K562 (cell line): ENCODE measurements around the gene YWHAB. TPM values are rescaled to one million over a fixed set of nuclear protein-coding genes. Genes with fewer than 3 reads are reported as not detected.

Experiments
- ATAC-seq: fragments of 200-7000 bp; cut with Tn5 transposase; 3 replicates; pipeline ENCODE4 v1.9.1; 2020; ENCODE audit warnings: moderate library complexity
- BruUV-seq: library from RNA; stranded (reverse); fragments of 400-500 nt; replicated peaks from 2 replicates; lab custom pipeline; 2021; lab: Mats Ljungman, UMichigan
- CTCF ChIA-PET: fragments of 300-600 bp; formaldehyde crosslinking; extraction: SDS; loops from one replicate; lab custom pipeline; 2021; ENCODE audit warnings: low intra/inter-chr PET ratio; lab: Yijun Ruan, JAX
- POLR2A ChIA-PET: fragments of 300-600, 350-650 bp; sonication (Branson Sonifier 250); formaldehyde crosslinking; extraction: SDS; loops from one replicate; lab custom pipeline; 2021; ENCODE audit warnings: antibody characterized with exemption, inconsistent platforms; lab: Yijun Ruan, JAX
- DNase-seq, 4 experiments: peaks; one replicate each; pipeline versions ENCODE4 v3.0.0 to v3.0.0-alpha.2; 2011 to 2018; ENCODE audit warnings: low spot score in 3 of 4, mixed read lengths in 3 of 4; ENCODE audit errors: extremely low read depth in 1 of 4
- FAIRE-seq: peaks from 2 replicates; lab custom pipeline; 2011; peaks lifted over from hg19 to GRCh38; lab: Jason Lieb, UNC
- H2AFZ ChIP-seq: 2 replicates; pipeline ENCODE4 v1.6.0; 2011; ENCODE audit warnings: low read depth, low read length, control low read depth, inconsistent platforms
- H3K27ac ChIP-seq: fragments of 200-600 bp; 3 replicates; pipeline ENCODE4 v1.8.0; 2011; ENCODE audit warnings: low read depth, mild to moderate bottlenecking, control low read depth, inconsistent platforms, low read length, moderate library complexity, mixed read lengths; ENCODE audit errors: extremely low read depth
- H3K27me3 ChIP-seq, 2 experiments: fragments of 300-600 bp in 1 of 2; 2 replicates in 1 of 2; 3 replicates in 1 of 2; pipeline versions ENCODE4 v1.6.0 to v1.8.0; 2011; ENCODE audit warnings: inconsistent platforms in 2 of 2, low read length in 2 of 2, mild to moderate bottlenecking in 1 of 2, mixed read lengths in 1 of 2, moderate library complexity in 1 of 2; ENCODE audit not compliant: control insufficient read depth in 2 of 2, insufficient read depth in 2 of 2
- H3K36me3 ChIP-seq: fragments of 300-600 bp; 3 replicates; pipeline ENCODE4 v1.8.0; 2011; ENCODE audit warnings: mild to moderate bottlenecking, low read length, inconsistent platforms; ENCODE audit not compliant: control insufficient read depth, insufficient read depth
- H3K4me1 ChIP-seq, 2 experiments: fragments of 200-600 bp in 1 of 2; replicated peaks in 1 of 2; 2 replicates in 1 of 2; 3 replicates in 1 of 2; pipeline versions ENCODE4 v1.5.1 to v1.8.0; 2011; ENCODE audit warnings: inconsistent platforms in 2 of 2, low read length in 2 of 2, mild to moderate bottlenecking in 1 of 2, mixed read lengths in 1 of 2, moderate library complexity in 1 of 2; ENCODE audit not compliant: control insufficient read depth in 2 of 2, insufficient read depth in 2 of 2
- H3K4me2 ChIP-seq: 2 replicates; pipeline ENCODE4 v1.6.1; 2011; ENCODE audit warnings: low read length, control low read depth, inconsistent platforms, mixed read lengths; ENCODE audit not compliant: insufficient read depth
- H3K4me3 ChIP-seq: fragments of 200-600 bp; sonication (generic), shearing (Covaris generic); 2 replicates; pipeline ENCODE4 v1.5.1; 2016; ENCODE audit warnings: control low read depth, inconsistent platforms
- H3K79me2 ChIP-seq: fragments of 200-600 bp; 3 replicates; pipeline ENCODE4 v1.8.0; 2011; ENCODE audit warnings: low read length, inconsistent platforms; ENCODE audit not compliant: control insufficient read depth, insufficient read depth
- H3K9ac ChIP-seq, 2 experiments: 2 replicates each; pipeline versions ENCODE4 v1.6.0 to v1.6.1; 2011; ENCODE audit warnings: low read depth in 2 of 2, low read length in 2 of 2, control low read depth in 1 of 2, inconsistent platforms in 1 of 2, mild to moderate bottlenecking in 1 of 2, mixed read lengths in 1 of 2; ENCODE audit not compliant: insufficient read depth in 1 of 2
- H3K9me1 ChIP-seq: one replicate; pipeline ENCODE4 v1.6.0; 2011; ENCODE audit warnings: inconsistent platforms, mild to moderate bottlenecking, low read length, moderate library complexity; ENCODE audit not compliant: control insufficient read depth, insufficient read depth
- H3K9me3 ChIP-seq: replicated peaks from 2 replicates; pipeline ENCODE4 v1.5.1; 2011; ENCODE audit warnings: low read depth, low read length, inconsistent platforms; ENCODE audit not compliant: control insufficient read depth, insufficient read depth
- H4K20me1 ChIP-seq: replicated peaks from 2 replicates; pipeline ENCODE4 v1.6.1; 2011; ENCODE audit warnings: low read length, inconsistent platforms, mixed read lengths; ENCODE audit not compliant: control insufficient read depth, insufficient read depth
- BCOR ChIP-seq: fragments of 450-650 bp; IDR thresholded peaks from 2 replicates; pipeline ENCODE4 v1.6.1; 2016
- CHD7 ChIP-seq: fragments of 200-600 bp; sonication (generic); IDR thresholded peaks from one replicate; pipeline ENCODE4 v1.6.1; 2012; ENCODE audit warnings: mild to moderate bottlenecking, low read depth, low read length, inconsistent platforms
- CREB3L1 ChIP-seq: fragments of 450-650 bp; IDR thresholded peaks from 2 replicates; pipeline ENCODE4 v1.6.1; 2014; ENCODE audit warnings: low read depth, mild to moderate bottlenecking, moderate library complexity, borderline replicate concordance
- NFE2L1 ChIP-seq: fragments of 450-650 bp; IDR thresholded peaks from 2 replicates; pipeline ENCODE4 v1.6.1; 2016; ENCODE audit warnings: missing genetic modification characterization, low read depth, mild to moderate bottlenecking, missing compliant biosample characterization, moderate library complexity, borderline replicate concordance
- RBM25 ChIP-seq: fragments of 200-400 bp; formaldehyde crosslinking; IDR thresholded peaks from 2 replicates; pipeline ENCODE4 v1.6.1; 2018; ENCODE audit warnings: low read length, low read depth, moderate library complexity; ENCODE audit not compliant: severe bottlenecking
- WGBS: fragments of 100-300 bp; shearing (Covaris generic); methylation state at CpG from one replicate; pipeline ENCODE4 v1.1.6; 2016; ENCODE audit warnings: low coverage, mixed read lengths; ENCODE audit not compliant: insufficient coverage; ENCODE audit errors: missing lambda C conversion rate; 5-methylcytosine and 5-hydroxymethylcytosine counted together
- in situ Hi-C: fragments of 300-500 bp; cut with MboI; formaldehyde crosslinking; loops from 4 replicates; pipeline ENCODE4 v1.15.0; 2018; ENCODE audit warnings: inconsistent platforms, mixed read lengths
- intact Hi-C: fragments of 100-400 bp; cut with micrococcal nuclease; formaldehyde crosslinking; loops from 2 replicates; pipeline ENCODE4 v1.14.2; 2022
- polyA plus RNA-seq, 8 experiments: library from polyadenylated mRNA; depleted of rRNA in 4 of 8; stranded (reverse) in 5 of 8; unstranded in 3 of 8; fragments of >200 nt; fragmentation: Nextera tagmentation in 2 of 8; fragmentation: Illumina TruSeq in 1 of 8; extraction: Ambion mirVana in 2 of 8; extraction: Trizol in 1 of 8; gene quantifications; 2 replicates each; pipeline versions ENCODE4 v1.2.1 to v1.2.3, GENCODE V29; 2011 to 2014; ENCODE audit warnings: inconsistent platforms in 1 of 8, missing spikeins in 1 of 8
- total RNA-seq, 7 experiments: library from RNA; depleted of rRNA in 6 of 7; stranded (reverse); fragments of >200 nt in 6 of 7; fragmentation: Illumina TruSeq in 2 of 7; extraction: Trizol in 2 of 7; gene quantifications; 2 replicates each; pipeline versions ENCODE4 v1.2.1 to v1.2.3, GENCODE V29; 2011 to 2021; ENCODE audit warnings: low replicate concordance in 1 of 7

The YWHAB gene
- total and polyA plus RNA-seq, 9 of the 15 experiments (the other 6 are each of a cell fraction or from before 2014, with no cell fraction given): 60.6 to 185 (median 96.1) TPM

- 75% methylated on average over 6 of the region's 6 CpGs for WGBS
- H3K27ac ChIP-seq: no peak overlapping the region
- POLR2A ChIA-PET: interaction anchor here (0.8 to 6.5 kb wide), 6 partner anchors 9 to 222 kb away, joined by 3 to 27 read pairs (median 8); partner anchors contain the start of gene PABPC1L
- no peak for TF ChIP-seq NFE2L1 (tag)
- TF ChIP-seq CHD7: no peak
- peak; percentile 24; the same call in 1 of the 2 replicates for TF ChIP-seq BCOR
- TF ChIP-seq RBM25: peak; percentile 72
- no peak for TF ChIP-seq CREB3L1
These were observed 3.0 kb downstream of the YWHAB start for GRCh38 chr20:44888226-44889103.

More at GRCh38 chr20:44888226-44889103, 3.0 kb downstream of the YWHAB start:
- DNase-seq (no peak), ATAC-seq (no peak), FAIRE-seq (no peak)
- Histone ChIP-seq H3K9me3 (no peaks in the 10 kb centered on the region), H3K4me3 (no peak overlapping the region), H3K79me2 (peaks cover 81% of the 10 kb centered on the region), H3K27me3 (no peaks in the 10 kb centered on the region), H4K20me1 (peaks cover 23% of the 10 kb centered on the region), H3K4me2 (no peak overlapping the region), H2AFZ (no peak overlapping the region), H3K9ac (no peak overlapping the region), H3K4me1 (peaks cover 8 to 23% of the 10 kb centered on the region in 2 experiments), H3K36me3 (peaks cover 62% of the 10 kb centered on the region), H3K9me1 (no peaks in the 10 kb centered on the region)
- in situ Hi-C loops (no loop called here), intact Hi-C loops (no loop called here)
- BruUV-seq: no TSS peak
- CTCF ChIA-PET: no interaction called here
